ENCODE measurements around the gene BRD4. TPM values are rescaled to one million over a fixed set of nuclear protein-coding genes. Genes with fewer than 3 reads are reported as not detected.

Gene BRD4
- total and polyA plus RNA-seq, 4 donors = 16.3 to 59.0 (median 40.2) TPM

GRCh38 chr19:15285896-15286591 is 46.3 kb downstream of the BRD4 start:
- DNase-seq (ENCODE audit: low read depth in 4 of 6, low spot score in 6 of 6) = no peak
- H3K4me3 ChIP-seq (ENCODE audit: low read depth, low read length) = no peak overlapping the region
- H3K27me3 ChIP-seq (ENCODE audit: control insufficient read depth, insufficient read depth, low read length) = no peaks in the 10 kb centered on the region
- no peaks in the 10 kb centered on the region for H3K36me3 ChIP-seq (ENCODE audit: control insufficient read depth, insufficient read depth, low read length)
- 91% methylated on average over 7 of the region's 11 CpGs for WGBS (ENCODE audit: insufficient coverage)
- H3K9me3 ChIP-seq (ENCODE audit: control insufficient read depth, insufficient read depth, low read length) = no peaks in the 10 kb centered on the region
- H3K4me1 ChIP-seq (ENCODE audit: control insufficient read depth, insufficient read depth, low read length) = peaks cover 60% of the 10 kb centered on the region
- H3K27ac ChIP-seq (ENCODE audit: low read depth, low read length) = no peak overlapping the region

GRCh38 chr19:15284896-15285295 is 47.4 kb downstream of the BRD4 start:
- DNase-seq (ENCODE audit: low read depth in 4 of 6, low spot score in 6 of 6) = no peak

GRCh38 chr19:15284091-15284490 is 48.2 kb downstream of the BRD4 start:
- Histone ChIP-seq H3K4me1 (ENCODE audit: control insufficient read depth, insufficient read depth, low read length) (peaks cover 70% of the 10 kb centered on the region), H3K27ac (ENCODE audit: low read depth, low read length) (no peak overlapping the region), H3K4me3 (ENCODE audit: low read depth, low read length) (no peak overlapping the region), H3K36me3 (ENCODE audit: control insufficient read depth, insufficient read depth, low read length) (no peaks in the 10 kb centered on the region), H3K9me3 (ENCODE audit: control insufficient read depth, insufficient read depth, low read length) (no peaks in the 10 kb centered on the region), H3K27me3 (ENCODE audit: control insufficient read depth, insufficient read depth, low read length) (no peaks in the 10 kb centered on the region)
- no peak for DNase-seq (ENCODE audit: low read depth in 4 of 6, low spot score in 6 of 6)
- WGBS (ENCODE audit: insufficient coverage) = 63% methylated on average over 1 of the region's 5 CpGs

More at GRCh38 chr19:15284896-15285295, 47.4 kb downstream of the BRD4 start:
- no peak overlapping the region for H3K4me3 ChIP-seq (ENCODE audit: low read depth, low read length)
- H3K36me3 ChIP-seq (ENCODE audit: control insufficient read depth, insufficient read depth, low read length) = no peaks in the 10 kb centered on the region
- WGBS (ENCODE audit: insufficient coverage) = 80% methylated on average over 2 of the region's 3 CpGs
- no peak overlapping the region for H3K27ac ChIP-seq (ENCODE audit: low read depth, low read length)
- H3K4me1 ChIP-seq (ENCODE audit: control insufficient read depth, insufficient read depth, low read length) = peaks cover 72% of the 10 kb centered on the region
- H3K27me3 ChIP-seq (ENCODE audit: control insufficient read depth, insufficient read depth, low read length) = no peaks in the 10 kb centered on the region
- H3K9me3 ChIP-seq (ENCODE audit: control insufficient read depth, insufficient read depth, low read length) = no peaks in the 10 kb centered on the region

- Histone ChIP-seq H3K4me3 (ENCODE audit: low read depth, low read length) (no peak overlapping the region), H3K9me3 (ENCODE audit: control insufficient read depth, insufficient read depth, low read length) (no peaks in the 10 kb centered on the region), H3K27ac (ENCODE audit: low read depth, low read length) (no peak overlapping the region), H3K27me3 (ENCODE audit: control insufficient read depth, insufficient read depth, low read length) (no peaks in the 10 kb centered on the region), H3K4me1 (ENCODE audit: control insufficient read depth, insufficient read depth, low read length) (peaks cover 67% of the 10 kb centered on the region), H3K36me3 (ENCODE audit: control insufficient read depth, insufficient read depth, low read length) (no peaks in the 10 kb centered on the region)
- 78% methylated on average over 7 of the region's 10 CpGs for WGBS (ENCODE audit: insufficient coverage)
- DNase-seq (ENCODE audit: low read depth in 4 of 6, low spot score in 6 of 6) = no peak
These were observed 49.0 kb downstream of the BRD4 start for GRCh38 chr19:15283141-15283883.

DNA sequence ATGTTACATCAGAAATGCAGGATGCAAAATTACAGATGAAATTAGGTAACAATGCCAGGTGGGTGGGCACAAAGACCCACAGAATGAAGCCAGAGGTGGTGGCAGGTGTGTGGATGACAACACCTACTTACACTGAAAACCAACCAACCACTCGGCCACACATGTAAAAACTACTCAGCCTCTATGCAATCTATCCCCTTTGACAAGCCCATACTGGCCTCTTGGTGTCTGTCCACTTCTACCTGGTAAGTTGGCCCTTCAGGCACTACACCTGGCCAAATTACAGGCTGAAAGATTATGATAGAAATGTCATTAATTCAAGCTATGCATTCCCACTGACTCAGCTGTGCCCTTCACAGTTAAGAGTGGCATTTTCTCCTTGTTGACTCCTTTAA is 50.0 kb downstream of the BRD4 start:
- Histone ChIP-seq H3K27ac (ENCODE audit: low read depth, low read length) (no peak overlapping the region), H3K4me3 (ENCODE audit: low read depth, low read length) (no peak overlapping the region), H3K4me1 (ENCODE audit: control insufficient read depth, insufficient read depth, low read length) (peaks cover 61% of the 10 kb centered on the region), H3K9me3 (ENCODE audit: control insufficient read depth, insufficient read depth, low read length) (no peaks in the 10 kb centered on the region), H3K27me3 (ENCODE audit: control insufficient read depth, insufficient read depth, low read length) (no peaks in the 10 kb centered on the region), H3K36me3 (ENCODE audit: control insufficient read depth, insufficient read depth, low read length) (no peaks in the 10 kb centered on the region)
- DNase-seq (ENCODE audit: low read depth in 4 of 6, low spot score in 6 of 6) = no peak
- WGBS (ENCODE audit: insufficient coverage) = 100% methylated on average over 1 of the region's 1 CpG

- Histone ChIP-seq H3K36me3 (ENCODE audit: control insufficient read depth, insufficient read depth, low read length) (no peaks in the 10 kb centered on the region), H3K27me3 (ENCODE audit: control insufficient read depth, insufficient read depth, low read length) (no peaks in the 10 kb centered on the region), H3K9me3 (ENCODE audit: control insufficient read depth, insufficient read depth, low read length) (no peaks in the 10 kb centered on the region), H3K27ac (ENCODE audit: low read depth, low read length) (peak overlapping the region; percentile 74), H3K4me1 (ENCODE audit: control insufficient read depth, insufficient read depth, low read length) (peaks cover 65% of the 10 kb centered on the region), H3K4me3 (ENCODE audit: low read depth, low read length) (no peak overlapping the region)
- 6% methylated on average over 12 of the region's 12 CpGs for WGBS (ENCODE audit: insufficient coverage)
- DNase-seq (ENCODE audit: low read depth in 4 of 6, low spot score in 6 of 6) = peak; percentile 61 to 95 (median 76)
These were observed 51.2 kb downstream of the BRD4 start for GRCh38 chr19:15280915-15281683.

- no peaks in the 10 kb centered on the region for H3K36me3 ChIP-seq (ENCODE audit: control insufficient read depth, insufficient read depth, low read length)
- H3K9me3 ChIP-seq (ENCODE audit: control insufficient read depth, insufficient read depth, low read length) = no peaks in the 10 kb centered on the region
- peaks cover 63% of the 10 kb centered on the region for H3K4me1 ChIP-seq (ENCODE audit: control insufficient read depth, insufficient read depth, low read length)
- 55% methylated on average over 3 of the region's 6 CpGs for WGBS (ENCODE audit: insufficient coverage)
- no peak for DNase-seq (ENCODE audit: low read depth in 4 of 6, low spot score in 6 of 6)
- H3K27ac ChIP-seq (ENCODE audit: low read depth, low read length) = peak overlapping the region; percentile 74
- H3K27me3 ChIP-seq (ENCODE audit: control insufficient read depth, insufficient read depth, low read length) = no peaks in the 10 kb centered on the region
- no peak overlapping the region for H3K4me3 ChIP-seq (ENCODE audit: low read depth, low read length)
These were observed 52.2 kb downstream of the BRD4 start for GRCh38 chr19:15280048-15280725.

- H3K4me3 ChIP-seq (ENCODE audit: low read depth, low read length) = no peak overlapping the region
- peaks cover 60% of the 10 kb centered on the region for H3K4me1 ChIP-seq (ENCODE audit: control insufficient read depth, insufficient read depth, low read length)
- no peaks in the 10 kb centered on the region for H3K9me3 ChIP-seq (ENCODE audit: control insufficient read depth, insufficient read depth, low read length)
- peaks cover under 1% of the 10 kb centered on the region for H3K36me3 ChIP-seq (ENCODE audit: control insufficient read depth, insufficient read depth, low read length)
- 79% methylated on average over 4 of the region's 4 CpGs for WGBS (ENCODE audit: insufficient coverage)
- H3K27me3 ChIP-seq (ENCODE audit: control insufficient read depth, insufficient read depth, low read length) = no peaks in the 10 kb centered on the region
- DNase-seq (ENCODE audit: low read depth in 4 of 6, low spot score in 6 of 6) = no peak
- H3K27ac ChIP-seq (ENCODE audit: low read depth, low read length) = no peak overlapping the region
These were observed 52.9 kb downstream of the BRD4 start for GRCh38 chr19:15279326-15279904.

DNA sequence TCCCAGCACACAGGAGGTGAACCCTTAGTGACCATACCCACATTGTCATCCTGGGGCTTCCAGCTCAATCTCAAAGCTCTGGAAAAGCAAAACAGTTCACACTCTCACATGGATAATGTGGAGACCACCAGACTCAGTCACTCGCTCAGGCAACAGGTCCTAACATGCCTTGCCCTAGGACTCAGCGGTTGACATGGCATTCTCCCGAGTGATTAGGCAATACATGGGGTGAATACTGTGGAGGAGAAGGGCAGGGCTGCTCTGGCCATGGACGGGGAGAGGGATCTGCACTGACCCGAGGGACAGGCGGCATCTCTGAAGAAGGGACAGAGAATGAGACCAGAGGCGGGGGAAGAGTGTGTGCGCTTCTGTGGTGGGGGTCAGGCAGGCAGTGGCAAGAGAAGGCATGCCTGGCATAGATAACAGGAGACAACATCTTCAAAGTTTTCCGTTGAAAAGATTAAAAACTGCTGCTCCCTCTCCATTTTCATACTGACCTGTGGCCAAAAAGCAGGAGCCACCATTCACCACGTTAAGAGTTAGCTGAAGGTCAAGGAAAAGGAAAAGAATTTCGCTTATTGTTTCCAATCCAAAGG is 55.6 kb downstream of the BRD4 start:
- H3K9me3 ChIP-seq (ENCODE audit: control insufficient read depth, insufficient read depth, low read length) = no peaks in the 10 kb centered on the region
- peaks cover 16% of the 10 kb centered on the region for H3K36me3 ChIP-seq (ENCODE audit: control insufficient read depth, insufficient read depth, low read length)
- H3K27me3 ChIP-seq (ENCODE audit: control insufficient read depth, insufficient read depth, low read length) = no peaks in the 10 kb centered on the region
- 82% methylated on average over 5 of the region's 11 CpGs for WGBS (ENCODE audit: insufficient coverage)
- peaks cover 56% of the 10 kb centered on the region for H3K4me1 ChIP-seq (ENCODE audit: control insufficient read depth, insufficient read depth, low read length)
- no peak overlapping the region for H3K4me3 ChIP-seq (ENCODE audit: low read depth, low read length)
- no peak for DNase-seq (ENCODE audit: low read depth in 4 of 6, low spot score in 6 of 6)
- H3K27ac ChIP-seq (ENCODE audit: low read depth, low read length) = no peak overlapping the region
